ENCODE data around the gene SULF2. TPM values are rescaled to one million over a fixed set of nuclear protein-coding genes. Genes with fewer than 3 reads are reported as not detected.

The SULF2 gene
- total and polyA plus RNA-seq, 2 of the 13 experiments (the other 11 are each of a cell fraction or from before 2014, with no cell fraction given): 7.2 to 50.9 TPM

DNA sequence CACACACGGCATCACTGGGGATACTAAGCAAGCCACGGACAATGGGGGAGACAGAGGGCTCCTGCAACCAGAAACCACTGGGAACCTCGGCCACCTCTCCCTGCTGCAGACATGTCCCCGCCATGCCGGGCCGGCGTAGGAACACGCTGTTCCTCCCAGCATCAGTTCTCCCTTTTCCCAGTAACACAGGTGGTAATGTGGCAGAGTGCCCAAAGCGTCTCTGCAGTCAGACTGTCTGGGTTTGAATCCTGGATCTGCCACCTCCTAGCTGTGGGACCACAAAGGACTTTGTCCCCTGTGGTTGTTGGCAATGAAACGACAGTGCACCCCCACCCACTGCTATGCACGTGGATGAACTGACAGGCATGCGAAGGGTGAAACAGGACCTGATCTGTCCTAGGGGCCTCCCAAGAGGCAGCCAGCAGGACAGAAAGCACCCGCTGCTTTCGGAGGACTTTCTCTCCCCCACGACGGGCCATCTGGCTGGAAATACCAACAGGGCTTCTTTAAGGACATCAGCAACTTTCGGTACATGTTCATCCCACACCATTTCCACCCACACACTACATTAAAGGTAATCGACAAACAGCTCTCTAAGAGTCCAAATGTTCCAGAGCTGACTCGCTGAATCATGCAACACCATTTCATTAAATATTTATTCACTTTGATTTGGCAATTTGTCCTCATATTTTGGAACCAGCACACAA is 74.1 kb downstream of the SULF2 start (continued):
- TF ChIP-seq, protein P1, sequence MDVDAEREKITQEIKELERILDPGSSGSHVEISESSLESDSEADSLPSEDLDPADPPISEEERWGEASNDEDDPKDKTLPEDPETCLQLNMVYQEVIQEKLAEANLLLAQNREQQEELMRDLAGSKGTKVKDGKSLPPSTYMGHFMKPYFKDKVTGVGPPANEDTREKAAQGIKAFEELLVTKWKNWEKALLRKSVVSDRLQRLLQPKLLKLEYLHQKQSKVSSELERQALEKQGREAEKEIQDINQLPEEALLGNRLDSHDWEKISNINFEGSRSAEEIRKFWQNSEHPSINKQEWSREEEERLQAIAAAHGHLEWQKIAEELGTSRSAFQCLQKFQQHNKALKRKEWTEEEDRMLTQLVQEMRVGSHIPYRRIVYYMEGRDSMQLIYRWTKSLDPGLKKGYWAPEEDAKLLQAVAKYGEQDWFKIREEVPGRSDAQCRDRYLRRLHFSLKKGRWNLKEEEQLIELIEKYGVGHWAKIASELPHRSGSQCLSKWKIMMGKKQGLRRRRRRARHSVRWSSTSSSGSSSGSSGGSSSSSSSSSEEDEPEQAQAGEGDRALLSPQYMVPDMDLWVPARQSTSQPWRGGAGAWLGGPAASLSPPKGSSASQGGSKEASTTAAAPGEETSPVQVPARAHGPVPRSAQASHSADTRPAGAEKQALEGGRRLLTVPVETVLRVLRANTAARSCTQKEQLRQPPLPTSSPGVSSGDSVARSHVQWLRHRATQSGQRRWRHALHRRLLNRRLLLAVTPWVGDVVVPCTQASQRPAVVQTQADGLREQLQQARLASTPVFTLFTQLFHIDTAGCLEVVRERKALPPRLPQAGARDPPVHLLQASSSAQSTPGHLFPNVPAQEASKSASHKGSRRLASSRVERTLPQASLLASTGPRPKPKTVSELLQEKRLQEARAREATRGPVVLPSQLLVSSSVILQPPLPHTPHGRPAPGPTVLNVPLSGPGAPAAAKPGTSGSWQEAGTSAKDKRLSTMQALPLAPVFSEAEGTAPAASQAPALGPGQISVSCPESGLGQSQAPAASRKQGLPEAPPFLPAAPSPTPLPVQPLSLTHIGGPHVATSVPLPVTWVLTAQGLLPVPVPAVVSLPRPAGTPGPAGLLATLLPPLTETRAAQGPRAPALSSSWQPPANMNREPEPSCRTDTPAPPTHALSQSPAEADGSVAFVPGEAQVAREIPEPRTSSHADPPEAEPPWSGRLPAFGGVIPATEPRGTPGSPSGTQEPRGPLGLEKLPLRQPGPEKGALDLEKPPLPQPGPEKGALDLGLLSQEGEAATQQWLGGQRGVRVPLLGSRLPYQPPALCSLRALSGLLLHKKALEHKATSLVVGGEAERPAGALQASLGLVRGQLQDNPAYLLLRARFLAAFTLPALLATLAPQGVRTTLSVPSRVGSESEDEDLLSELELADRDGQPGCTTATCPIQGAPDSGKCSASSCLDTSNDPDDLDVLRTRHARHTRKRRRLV (CRISPR knock-in tag; IDR thresholded peaks at IDR 0.05): no peak
- TF ChIP-seq, protein P2, sequence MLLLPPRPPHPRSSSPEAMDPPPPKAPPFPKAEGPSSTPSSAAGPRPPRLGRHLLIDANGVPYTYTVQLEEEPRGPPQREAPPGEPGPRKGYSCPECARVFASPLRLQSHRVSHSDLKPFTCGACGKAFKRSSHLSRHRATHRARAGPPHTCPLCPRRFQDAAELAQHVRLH (CRISPR knock-in tag; IDR thresholded peaks at IDR 0.05; ENCODE audit: borderline replicate concordance, low read depth): peak; percentile 93
- TF ChIP-seq ATRX (CRISPR knock-in tag; IDR thresholded peaks at IDR 0.05; ENCODE audit: borderline replicate concordance): no peak
- TF ChIP-seq ZNF572 (CRISPR knock-in tag; IDR thresholded peaks at IDR 0.05): no peak
- TF ChIP-seq, protein P3, sequence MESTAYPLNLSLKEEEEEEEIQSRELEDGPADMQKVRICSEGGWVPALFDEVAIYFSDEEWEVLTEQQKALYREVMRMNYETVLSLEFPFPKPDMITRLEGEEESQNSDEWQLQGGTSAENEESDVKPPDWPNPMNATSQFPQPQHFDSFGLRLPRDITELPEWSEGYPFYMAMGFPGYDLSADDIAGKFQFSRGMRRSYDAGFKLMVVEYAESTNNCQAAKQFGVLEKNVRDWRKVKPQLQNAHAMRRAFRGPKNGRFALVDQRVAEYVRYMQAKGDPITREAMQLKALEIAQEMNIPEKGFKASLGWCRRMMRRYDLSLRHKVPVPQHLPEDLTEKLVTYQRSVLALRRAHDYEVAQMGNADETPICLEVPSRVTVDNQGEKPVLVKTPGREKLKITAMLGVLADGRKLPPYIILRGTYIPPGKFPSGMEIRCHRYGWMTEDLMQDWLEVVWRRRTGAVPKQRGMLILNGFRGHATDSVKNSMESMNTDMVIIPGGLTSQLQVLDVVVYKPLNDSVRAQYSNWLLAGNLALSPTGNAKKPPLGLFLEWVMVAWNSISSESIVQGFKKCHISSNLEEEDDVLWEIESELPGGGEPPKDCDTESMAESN (CRISPR knock-in tag; conservative IDR thresholded peaks at IDR 0.05): peak; percentile 83
- TF ChIP-seq, protein P4, sequence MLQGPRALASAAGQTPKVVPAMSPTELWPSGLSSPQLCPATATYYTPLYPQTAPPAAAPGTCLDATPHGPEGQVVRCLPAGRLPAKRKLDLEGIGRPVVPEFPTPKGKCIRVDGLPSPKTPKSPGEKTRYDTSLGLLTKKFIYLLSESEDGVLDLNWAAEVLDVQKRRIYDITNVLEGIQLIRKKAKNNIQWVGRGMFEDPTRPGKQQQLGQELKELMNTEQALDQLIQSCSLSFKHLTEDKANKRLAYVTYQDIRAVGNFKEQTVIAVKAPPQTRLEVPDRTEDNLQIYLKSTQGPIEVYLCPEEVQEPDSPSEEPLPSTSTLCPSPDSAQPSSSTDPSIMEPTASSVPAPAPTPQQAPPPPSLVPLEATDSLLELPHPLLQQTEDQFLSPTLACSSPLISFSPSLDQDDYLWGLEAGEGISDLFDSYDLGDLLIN (CRISPR knock-in tag; IDR thresholded peaks at IDR 0.05; ENCODE audit: borderline replicate concordance): no peak
- no peak for TF ChIP-seq PLRG1 (conservative IDR thresholded peaks at IDR 0.05)
- TF ChIP-seq ZNF326 (CRISPR knock-in tag; IDR thresholded peaks at IDR 0.05; ENCODE audit: borderline replicate concordance): no peak
- no peak for TF ChIP-seq ZNF615 (CRISPR knock-in tag; IDR thresholded peaks at IDR 0.05; ENCODE audit: borderline replicate concordance)
- TF ChIP-seq FOXO1 (CRISPR knock-in tag; IDR thresholded peaks at IDR 0.05): peak; percentile 89; the same call in 1 of the 2 replicates
- TF ChIP-seq CHCHD3 (CRISPR knock-in tag; IDR thresholded peaks at IDR 0.05): no peak
- peak; percentile 91 for TF ChIP-seq TEAD3 (CRISPR knock-in tag; optimal IDR thresholded peaks at IDR 0.05; ENCODE audit: borderline replicate concordance)
- TF ChIP-seq, protein P5, sequence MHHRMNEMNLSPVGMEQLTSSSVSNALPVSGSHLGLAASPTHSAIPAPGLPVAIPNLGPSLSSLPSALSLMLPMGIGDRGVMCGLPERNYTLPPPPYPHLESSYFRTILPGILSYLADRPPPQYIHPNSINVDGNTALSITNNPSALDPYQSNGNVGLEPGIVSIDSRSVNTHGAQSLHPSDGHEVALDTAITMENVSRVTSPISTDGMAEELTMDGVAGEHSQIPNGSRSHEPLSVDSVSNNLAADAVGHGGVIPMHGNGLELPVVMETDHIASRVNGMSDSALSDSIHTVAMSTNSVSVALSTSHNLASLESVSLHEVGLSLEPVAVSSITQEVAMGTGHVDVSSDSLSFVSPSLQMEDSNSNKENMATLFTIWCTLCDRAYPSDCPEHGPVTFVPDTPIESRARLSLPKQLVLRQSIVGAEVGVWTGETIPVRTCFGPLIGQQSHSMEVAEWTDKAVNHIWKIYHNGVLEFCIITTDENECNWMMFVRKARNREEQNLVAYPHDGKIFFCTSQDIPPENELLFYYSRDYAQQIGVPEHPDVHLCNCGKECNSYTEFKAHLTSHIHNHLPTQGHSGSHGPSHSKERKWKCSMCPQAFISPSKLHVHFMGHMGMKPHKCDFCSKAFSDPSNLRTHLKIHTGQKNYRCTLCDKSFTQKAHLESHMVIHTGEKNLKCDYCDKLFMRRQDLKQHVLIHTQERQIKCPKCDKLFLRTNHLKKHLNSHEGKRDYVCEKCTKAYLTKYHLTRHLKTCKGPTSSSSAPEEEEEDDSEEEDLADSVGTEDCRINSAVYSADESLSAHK (CRISPR knock-in tag; IDR thresholded peaks at IDR 0.05; ENCODE audit: borderline replicate concordance): no peak
- 0 out of 2 replicates have a peak, but pooled peaks have one; percentile 76 for TF ChIP-seq ZNF33B (CRISPR knock-in tag; IDR thresholded peaks at IDR 0.05)
- TF ChIP-seq EED (CRISPR knock-in tag; IDR thresholded peaks at IDR 0.05): no peak
- TF ChIP-seq EP300 (IDR thresholded peaks at IDR 0.05; ENCODE audit: low read depth in 2 of 2, low read length in 2 of 2): peak; percentile 81 to 84; a peak in 3 of 4 replicates
- TF ChIP-seq EP300 (CRISPR knock-in tag; IDR thresholded peaks at IDR 0.05; ENCODE audit: borderline replicate concordance): peak; percentile 70; the same call in 1 of the 2 replicates
- TF ChIP-seq RORA (CRISPR knock-in tag; IDR thresholded peaks at IDR 0.05): no peak
- 0 out of 2 replicates have a peak, but pooled peaks have one; percentile 54 for TF ChIP-seq ZNF878 (CRISPR knock-in tag; IDR thresholded peaks at IDR 0.05)

Data from HepG2 (cell line).